OCI-LY7 (cell line): Measurements from ENCODE around the gene NOTO. TPM values are rescaled to one million over a fixed set of nuclear protein-coding genes. Genes with fewer than 3 reads are reported as not detected.
"Not testable (repeated sequence)": the region's sequence is repeated elsewhere in the genome, so short reads cannot be mapped to it uniquely, and the experiment has no call there.

Experiments
- BruUV-seq: library from RNA; stranded (reverse); fragments of 400-500 nt; replicated peaks from 2 replicates; lab custom pipeline; 2021; lab: Mats Ljungman, UMichigan
- CTCF ChIA-PET: fragments of 300-600 bp; sonication (Branson Sonifier 250); formaldehyde crosslinking; loops from one replicate; lab custom pipeline; 2022; ENCODE audit warnings: antibody characterized with exemption; ENCODE audit not compliant: unreplicated experiment; lab: Charles Lee
- POLR2A ChIA-PET: fragments of 300-600 bp; sonication (Branson Sonifier 250); formaldehyde crosslinking; loops from one replicate; lab custom pipeline; 2022; ENCODE audit warnings: antibody characterized with exemption; lab: Charles Lee
- DNase-seq: peaks from one replicate; pipeline ENCODE4 v3.0.0-alpha.2; 2015; ENCODE audit warnings: low spot score
- H2AFZ ChIP-seq: fragments of 200-600 bp; sonication (generic), shearing (Covaris generic); 2 replicates; pipeline ENCODE4 v1.6.1; 2014; ENCODE audit warnings: mild to moderate bottlenecking, antibody characterized with exemption, low read length, moderate library complexity
- H3K27ac ChIP-seq: fragments of 200-600 bp; sonication (generic); 2 replicates; pipeline ENCODE4 v1.5.1; 2014; ENCODE audit warnings: mixed run types, low read depth, mild to moderate bottlenecking, moderate library complexity, low read length, inconsistent platforms; ENCODE audit not compliant: poor library complexity, severe bottlenecking
- H3K36me3 ChIP-seq: fragments of 200-600 bp; sonication (generic); 2 replicates; pipeline ENCODE4 v1.6.1; 2014; ENCODE audit warnings: mild to moderate bottlenecking, antibody characterized with exemption, low read length, moderate library complexity, mixed read lengths; ENCODE audit not compliant: insufficient read depth
- H3K4me1 ChIP-seq: fragments of 200-600 bp; sonication (generic); 2 replicates; pipeline ENCODE4 v1.5.1; 2014; ENCODE audit warnings: mild to moderate bottlenecking, low read length; ENCODE audit not compliant: insufficient read depth, poor library complexity, severe bottlenecking
- H3K4me2 ChIP-seq: fragments of 200-600 bp; sonication (generic); 2 replicates; pipeline ENCODE4 v1.6.1; 2014; ENCODE audit warnings: mild to moderate bottlenecking, low read length
- H3K4me3 ChIP-seq: fragments of 200-600 bp; sonication (generic); 2 replicates; pipeline ENCODE4 v1.5.1; 2014; ENCODE audit warnings: mild to moderate bottlenecking, low read depth, low read length; ENCODE audit not compliant: poor library complexity, severe bottlenecking
- H3K79me2 ChIP-seq: fragments of 200-600 bp; sonication (generic); 2 replicates; pipeline ENCODE4 v1.6.1; 2016; ENCODE audit warnings: low read depth, mild to moderate bottlenecking, low read length, moderate library complexity, mixed read lengths; ENCODE audit not compliant: insufficient read depth
- H3K9me2 ChIP-seq: fragments of 200-600 bp; sonication (generic); 2 replicates; pipeline ENCODE4 v1.6.1; 2016; ENCODE audit warnings: mild to moderate bottlenecking, low read length, mixed read lengths; ENCODE audit not compliant: insufficient read depth
- H3K9me3 ChIP-seq: fragments of 200-600 bp; sonication (generic); 2 replicates; pipeline ENCODE4 v1.6.1; 2014; ENCODE audit warnings: mild to moderate bottlenecking, mixed run types, low read length, mixed read lengths
- H4K20me1 ChIP-seq: fragments of 200-600 bp; sonication (generic); 2 replicates; pipeline ENCODE4 v1.6.1; 2014; ENCODE audit warnings: mild to moderate bottlenecking, antibody characterized with exemption, low read length, moderate library complexity, mixed read lengths; ENCODE audit not compliant: insufficient read depth
- CTCF ChIP-seq: fragments of 200-600 bp; sonication (generic); conservative IDR thresholded peaks from 2 replicates; pipeline ENCODE4 v1.5.1; 2014; ENCODE audit warnings: mild to moderate bottlenecking, antibody characterized with exemption, low read length, moderate library complexity, mixed read lengths
- EZH2phosphoT487 ChIP-seq: fragments of 200-600 bp; sonication (generic); IDR thresholded peaks from 2 replicates; pipeline ENCODE4 v1.6.1; 2018; ENCODE audit warnings: low read depth, borderline replicate concordance, mild to moderate bottlenecking, mixed run types, antibody characterized with exemption, low read length, moderate library complexity, mixed read lengths
- intact Hi-C: fragments of 100-400 bp; cut with micrococcal nuclease; formaldehyde crosslinking; loops from one replicate; pipeline ENCODE4 v1.10.0; 2022; ENCODE audit not compliant: unreplicated experiment
- total RNA-seq, 2 experiments: library from RNA; depleted of rRNA in 1 of 2; stranded (reverse); fragments of >200 nt in 1 of 2; shearing (Covaris generic) in 1 of 2; gene quantifications; 2 replicates each; pipeline ENCODE4 v1.2.3, GENCODE V29; 2014 to 2022

NOTO gene
- total RNA-seq, 2 experiments from 2014 or later, result not detected

GRCh38 chr2:73162856-73163391 is 39.5 kb upstream of the NOTO start:
- H4K20me1 ChIP-seq, result no peaks in the 10 kb centered on the region
- H3K79me2 ChIP-seq, result no peaks in the 10 kb centered on the region
- no peak overlapping the region for H2AFZ ChIP-seq
- ChIA-PET POLR2A (no interaction called here), CTCF (no interaction called here)
- H3K27ac ChIP-seq, result no peak overlapping the region
- no peak overlapping the region for H3K4me2 ChIP-seq
- H3K4me1 ChIP-seq, result no peaks in the 10 kb centered on the region
- intact Hi-C loops, result loop anchor here (1.0 to 5.0 kb wide), 2 partner anchors 170 to 271 kb away; no protein-coding TSS in a partner anchor
- H3K4me3 ChIP-seq, result no peak overlapping the region
- no TSS peak for BruUV-seq
- DNase-seq, result no peak
- no peaks in the 10 kb centered on the region for H3K9me2 ChIP-seq
- no peaks in the 10 kb centered on the region for H3K36me3 ChIP-seq
- no peaks in the 10 kb centered on the region for H3K9me3 ChIP-seq
- no peak for TF ChIP-seq EZH2phosphoT487
- TF ChIP-seq CTCF, result no peak

- H3K9me3 ChIP-seq, result no peaks in the 10 kb centered on the region
- no peaks in the 10 kb centered on the region for H4K20me1 ChIP-seq
- no peaks in the 10 kb centered on the region for H3K36me3 ChIP-seq
- no peak overlapping the region for H3K27ac ChIP-seq
- ChIA-PET POLR2A (no interaction called here), CTCF (no interaction called here)
- no peaks in the 10 kb centered on the region for H3K9me2 ChIP-seq
- peak; percentile 87 for TF ChIP-seq CTCF
- no peak for TF ChIP-seq EZH2phosphoT487
- intact Hi-C loops, result loop anchor here (1.0 to 5.0 kb wide), 3 partner anchors 78 to 271 kb away; no protein-coding TSS in a partner anchor
- no TSS peak for BruUV-seq
- no peaks in the 10 kb centered on the region for H3K79me2 ChIP-seq
- no peak overlapping the region for H3K4me3 ChIP-seq
- H3K4me2 ChIP-seq, result no peak overlapping the region
- no peak overlapping the region for H2AFZ ChIP-seq
- no peaks in the 10 kb centered on the region for H3K4me1 ChIP-seq
- peak; percentile 53 for DNase-seq
Measured at GRCh38 chr2:73163483-73164367, 38.6 kb upstream of the NOTO start.

GRCh38 chr2:73165978-73166377 is 36.4 kb upstream of the NOTO start:
- H3K4me1 ChIP-seq, BruUV-seq, H3K4me3 ChIP-seq, H3K9me3 ChIP-seq, H3K9me2 ChIP-seq, intact Hi-C loops, H2AFZ ChIP-seq, POLR2A ChIA-PET, CTCF ChIA-PET, H3K27ac ChIP-seq, H4K20me1 ChIP-seq, H3K79me2 ChIP-seq, H3K4me2 ChIP-seq, DNase-seq, H3K36me3 ChIP-seq: not testable (repeated sequence)

- H3K79me2 ChIP-seq, H2AFZ ChIP-seq, H4K20me1 ChIP-seq, H3K4me1 ChIP-seq, H3K4me3 ChIP-seq, BruUV-seq, POLR2A ChIA-PET, CTCF ChIA-PET, DNase-seq, H3K4me2 ChIP-seq, H3K9me2 ChIP-seq, intact Hi-C loops, H3K9me3 ChIP-seq, H3K36me3 ChIP-seq, H3K27ac ChIP-seq: not testable (repeated sequence)
Measured at GRCh38 chr2:73166813-73167212, 35.6 kb upstream of the NOTO start.

GRCh38 chr2:73168348-73168747 is 34.0 kb upstream of the NOTO start:
- BruUV-seq, DNase-seq, H2AFZ ChIP-seq, H4K20me1 ChIP-seq, H3K4me2 ChIP-seq, H3K4me1 ChIP-seq, H3K9me2 ChIP-seq, intact Hi-C loops, H3K79me2 ChIP-seq, H3K27ac ChIP-seq, H3K36me3 ChIP-seq, H3K9me3 ChIP-seq, POLR2A ChIA-PET, H3K4me3 ChIP-seq: not testable (repeated sequence)
- CTCF ChIA-PET, result interaction anchor here (1.3 kb wide), 1 partner anchor 9 kb away, joined by 3 read pairs; no protein-coding TSS in a partner anchor
